A549 (cell line): ENCODE data around the gene RNGTT. TPM values are rescaled to one million over a fixed set of nuclear protein-coding genes. Genes with fewer than 3 reads are reported as not detected.

ENCODE experiments used
- ATAC-seq, 2 experiments: fragments of 200-7000 bp in 1 of 2; fragments of >200 bp in 1 of 2; cut with Nextera tagmentation in 1 of 2; cut with Tn5 transposase in 1 of 2; 3 replicates each; pipeline versions ENCODE4 v1.8.0 to v1.9.1; 2018 to 2020; ENCODE audit warnings: mild to moderate bottlenecking in 1 of 2, moderate library complexity in 1 of 2
- CTCF ChIA-PET: fragments of 300-600 bp; sonication (Branson Sonifier 250); formaldehyde crosslinking; extraction: SDS; loops from one replicate; lab custom pipeline; 2021; ENCODE audit warnings: antibody characterized with exemption, inconsistent platforms; lab: Yijun Ruan, JAX
- POLR2A ChIA-PET: fragments of 350-600 bp; formaldehyde crosslinking; extraction: SDS; loops from one replicate; lab custom pipeline; 2021; ENCODE audit warnings: antibody characterized with exemption, inconsistent platforms; lab: Yijun Ruan, JAX
- DNase-seq, 2 experiments: peaks; one replicate each; pipeline versions ENCODE4 v3.0.0 to v3.0.0-alpha.2; 2011 to 2016; ENCODE audit warnings: low read depth in 1 of 2, low spot score in 1 of 2
- FAIRE-seq: peaks from 2 replicates; lab custom pipeline; 2011; peaks lifted over from hg19 to GRCh38; lab: Jason Lieb, UNC
- H3K27ac ChIP-seq, 2 experiments: fragments of >200 bp; sonication (Bioruptor Twin); formaldehyde crosslinking; 3 replicates each; pipeline ENCODE4 v1.5.1; 2016 to 2017
- H3K4me1 ChIP-seq: fragments of >200 bp; sonication (Bioruptor Twin); formaldehyde crosslinking; 3 replicates; pipeline ENCODE4 v1.6.1; 2016
- H3K4me2 ChIP-seq: fragments of >200 bp; sonication (Bioruptor Twin); formaldehyde crosslinking; 3 replicates; pipeline ENCODE4 v1.6.1; 2016
- H3K4me3 ChIP-seq: fragments of >200 bp; sonication (Bioruptor Twin); formaldehyde crosslinking; 3 replicates; pipeline ENCODE4 v1.5.1; 2016
- H3K9me3 ChIP-seq: fragments of >200 bp; sonication (Bioruptor Twin); formaldehyde crosslinking; 3 replicates; pipeline ENCODE4 v1.6.1; 2016
- BHLHE40 ChIP-seq: IDR thresholded peaks from 2 replicates; pipeline ENCODE4 v1.6.1; 2012; ENCODE audit warnings: low read depth, low read length, inconsistent platforms
- CBX2 ChIP-seq: fragments of 200-600 bp; sonication (generic); IDR thresholded peaks from 2 replicates; pipeline ENCODE4 v1.6.1; 2016; ENCODE audit warnings: low read depth, mild to moderate bottlenecking, borderline replicate concordance
- CEBPB ChIP-seq, 2 experiments: fragments of >200 bp in 1 of 2; sonication (Bioruptor Twin) in 1 of 2; formaldehyde crosslinking in 1 of 2; IDR thresholded peaks; 2 replicates each; pipeline ENCODE4 v1.6.1; 2012 to 2016
- EHF ChIP-seq: fragments of 250-450 bp; sonication (Bioruptor Pico); IDR thresholded peaks from 2 replicates; pipeline ENCODE4 v1.5.0; 2020; ENCODE audit warnings: mild to moderate bottlenecking
- ELK1 ChIP-seq: fragments of 150-350 bp; IDR thresholded peaks from 2 replicates; pipeline ENCODE4 v1.6.1; 2014; ENCODE audit warnings: low read depth, mild to moderate bottlenecking, low read length
- FOSB ChIP-seq: fragments of 250-450 bp; sonication (Bioruptor Pico); IDR thresholded peaks from 2 replicates; pipeline ENCODE4 v1.5.0; 2020; ENCODE audit warnings: mild to moderate bottlenecking, moderate library complexity
- FOSL2 ChIP-seq, 2 experiments: fragments of 450-650 bp in 1 of 2; fragments of >200 bp in 1 of 2; sonication (Bioruptor Twin) in 1 of 2; formaldehyde crosslinking; IDR thresholded peaks; 2 replicates each; pipeline versions ENCODE4 v1.5.0 to v1.6.1; 2016 to 2020; ENCODE audit warnings: mild to moderate bottlenecking in 1 of 2, moderate library complexity in 1 of 2
- FOXS1 ChIP-seq: fragments of 250-450 bp; sonication (Bioruptor Pico); IDR thresholded peaks from 2 replicates; pipeline ENCODE4 v1.5.0; 2020; ENCODE audit warnings: mild to moderate bottlenecking, moderate library complexity
- HOXB13 ChIP-seq: fragments of 250-450 bp; sonication (Bioruptor Pico); IDR thresholded peaks from 2 replicates; pipeline ENCODE4 v1.5.0; 2020; ENCODE audit warnings: low read depth, mild to moderate bottlenecking, moderate library complexity
- HOXB5 ChIP-seq: fragments of 250-450 bp; sonication (Bioruptor Pico); IDR thresholded peaks from 2 replicates; pipeline ENCODE4 v1.5.0; 2020; ENCODE audit warnings: mild to moderate bottlenecking, moderate library complexity
- JUNB ChIP-seq: fragments of >200 bp; sonication (Bioruptor Twin); formaldehyde crosslinking; IDR thresholded peaks from 2 replicates; pipeline ENCODE4 v1.6.1; 2016
- KDM1A ChIP-seq: fragments of 200-600 bp; sonication (generic); IDR thresholded peaks from 2 replicates; pipeline ENCODE4 v1.6.1; 2016; ENCODE audit warnings: low read depth, mild to moderate bottlenecking
- MYC ChIP-seq: IDR thresholded peaks from 2 replicates; pipeline ENCODE4 v1.6.1; 2012; ENCODE audit warnings: mild to moderate bottlenecking, inconsistent platforms, low read length, improper control_type of control experiment, borderline replicate concordance
- NFE2L2 ChIP-seq: fragments of 150-350 bp; conservative IDR thresholded peaks from 2 replicates; pipeline ENCODE4 v1.6.1; 2014; ENCODE audit warnings: low read length
- NPAS2 ChIP-seq: fragments of 250-450 bp; sonication (Bioruptor Pico); IDR thresholded peaks from 2 replicates; pipeline ENCODE4 v1.8.0; 2022; ENCODE audit warnings: mild to moderate bottlenecking, moderate library complexity, borderline replicate concordance
- NR3C1 ChIP-seq: fragments of >200 bp; sonication (Bioruptor Twin); formaldehyde crosslinking; IDR thresholded peaks from 3 replicates; pipeline ENCODE4 v1.6.1; 2017
- PBX3 ChIP-seq: IDR thresholded peaks from 2 replicates; pipeline ENCODE4 v1.6.1; 2012
- PHF8 ChIP-seq: fragments of 200-600 bp; sonication (generic); IDR thresholded peaks from 2 replicates; pipeline ENCODE4 v1.6.1; 2016; ENCODE audit warnings: low read depth, mild to moderate bottlenecking, antibody characterized with exemption, moderate library complexity, borderline replicate concordance
- RAD21 ChIP-seq, 2 experiments: fragments of >200 bp in 1 of 2; sonication (Bioruptor Twin) in 1 of 2; formaldehyde crosslinking in 1 of 2; IDR thresholded peaks in 1 of 2; conservative IDR thresholded peaks in 1 of 2; 2 replicates in 1 of 2; 3 replicates in 1 of 2; pipeline ENCODE4 v1.6.1; 2012 to 2018; ENCODE audit warnings: inconsistent platforms in 1 of 2
- RARB ChIP-seq: fragments of 250-450 bp; sonication (Bioruptor Pico); IDR thresholded peaks from 2 replicates; pipeline ENCODE4 v1.8.0; 2021; ENCODE audit warnings: mild to moderate bottlenecking, moderate library complexity
- REST ChIP-seq: fragments of 200-600 bp; sonication (generic); IDR thresholded peaks from 2 replicates; pipeline ENCODE4 v1.6.1; 2016; ENCODE audit warnings: antibody characterized with exemption, mild to moderate bottlenecking, moderate library complexity
- RFX5 ChIP-seq: fragments of 450-650 bp; IDR thresholded peaks from 2 replicates; pipeline ENCODE4 v1.7.1; 2014; ENCODE audit warnings: antibody characterized with exemption, mild to moderate bottlenecking, moderate library complexity
- RNF2 ChIP-seq: fragments of 200-600 bp; sonication (generic); IDR thresholded peaks from 2 replicates; pipeline ENCODE4 v1.6.1; 2016; ENCODE audit warnings: low read depth, mild to moderate bottlenecking, antibody characterized with exemption, moderate library complexity, borderline replicate concordance
- SMC3 ChIP-seq: fragments of >200 bp; sonication (Bioruptor Twin); formaldehyde crosslinking; IDR thresholded peaks from 3 replicates; pipeline ENCODE4 v1.6.1; 2018; ENCODE audit warnings: inconsistent platforms
- TFCP2L1 ChIP-seq: fragments of 250-450 bp; sonication (Bioruptor Pico); IDR thresholded peaks from 2 replicates; pipeline ENCODE4 v1.5.0; 2021; ENCODE audit warnings: mild to moderate bottlenecking
- TP53 ChIP-seq: fragments of 250-450 bp; sonication (Bioruptor Pico); IDR thresholded peaks from 2 replicates; pipeline ENCODE4 v1.5.0; 2021; ENCODE audit warnings: mild to moderate bottlenecking, moderate library complexity
- USF2 ChIP-seq: fragments of 450-650 bp; IDR thresholded peaks from 2 replicates; pipeline ENCODE4 v1.6.1; 2014; ENCODE audit warnings: antibody characterized with exemption
- ZFP36 ChIP-seq: fragments of 450-650 bp; IDR thresholded peaks from 2 replicates; pipeline ENCODE4 v1.6.1; 2014; ENCODE audit warnings: borderline replicate concordance; ENCODE audit not compliant: partially characterized antibody
- ZSCAN20 ChIP-seq: fragments of 250-450 bp; sonication (Bioruptor Pico); IDR thresholded peaks from 2 replicates; pipeline ENCODE4 v1.8.0; 2022; ENCODE audit warnings: mild to moderate bottlenecking, moderate library complexity
- WGBS: methylation state at CpG from one replicate; pipeline ENCODE4 v1.1.6; 2017; ENCODE audit errors: missing lambda C conversion rate; 5-methylcytosine and 5-hydroxymethylcytosine counted together
- polyA plus RNA-seq, 4 experiments: library from polyadenylated mRNA; depleted of rRNA in 3 of 4; stranded (reverse); fragments of >200 nt; fragmentation: RNase III in 1 of 4; extraction: RNeasy Plus Mini Kit Qiagen cat#74134 plus additional on column Dnase treatment in 1 of 4; gene quantifications; 2 replicates in 3 of 4; 3 replicates in 1 of 4; pipeline ENCODE4 v1.2.3, GENCODE V29; 2011 to 2017

RNGTT gene
- polyA plus RNA-seq, 2 of the 4 experiments (the other 2 are of a cell fraction), result 11.6 to 15.0 TPM

GRCh38 chr6:88636871-88637270, 326.5 kb downstream of the RNGTT start:
- no peak for ATAC-seq

GRCh38 chr6:88633782-88634181, 329.6 kb downstream of the RNGTT start:
- DNase-seq, result no peak
- TF ChIP-seq FOSL2 (IDR thresholded peaks at IDR 0.05), result no peak
- TF ChIP-seq FOSL2 (CRISPR knock-in tag; IDR thresholded peaks at IDR 0.05), result peak; percentile 33; the same call in 1 of the 2 replicates
- TF ChIP-seq MYC, result no peak
- no peak for TF ChIP-seq FOXS1 (CRISPR knock-in tag)
- no peak for TF ChIP-seq HOXB13 (CRISPR knock-in tag)
- TF ChIP-seq ZSCAN20 (CRISPR knock-in tag), result no peak
- no peak for TF ChIP-seq FOSB (CRISPR knock-in tag)
- Histone ChIP-seq H3K9me3 (no peaks in the 10 kb centered on the region), H3K4me3 (no peak overlapping the region), H3K27ac (no peak overlapping the region), H3K4me1 (no peaks in the 10 kb centered on the region), H3K4me2 (no peak overlapping the region)
- FAIRE-seq, result no peak
- CTCF ChIA-PET, result no interaction called here
- no peak for ATAC-seq
- 88% methylated on average over 3 of the region's 3 CpGs for WGBS
- POLR2A ChIA-PET, result no interaction called here

More at GRCh38 chr6:88636871-88637270, 326.5 kb downstream of the RNGTT start:
- ChIA-PET POLR2A (no interaction called here), CTCF (no interaction called here)
- TF ChIP-seq TFCP2L1 (CRISPR knock-in tag) (no peak), NR3C1 (no peak), EHF (CRISPR knock-in tag) (no peak), TP53 (CRISPR knock-in tag) (no peak), SMC3 (no peak), ZFP36 (no peak), RARB (CRISPR knock-in tag) (no peak), HOXB13 (CRISPR knock-in tag) (no peak), KDM1A (no peak), HOXB5 (CRISPR knock-in tag) (no peak), ELK1 (no peak), PHF8 (no peak)
- FAIRE-seq (no peak), DNase-seq (no peak)
- Histone ChIP-seq H3K4me3 (no peak overlapping the region), H3K9me3 (no peaks in the 10 kb centered on the region), H3K27ac (no peak overlapping the region), H3K4me2 (no peak overlapping the region), H3K4me1 (0 out of 3 replicates have a peak, but pooled peaks cover 3% of the 10 kb centered on the region)

- no peak overlapping the region for H3K4me3 ChIP-seq
- DNase-seq (no peak), FAIRE-seq (no peak), ATAC-seq (no peak)
- CTCF ChIA-PET, result no interaction called here
- POLR2A ChIA-PET, result no interaction called here
- no peak overlapping the region for H3K4me2 ChIP-seq
- no peaks in the 10 kb centered on the region for H3K9me3 ChIP-seq
- H3K4me1 ChIP-seq, result no peaks in the 10 kb centered on the region
- no peak overlapping the region for H3K27ac ChIP-seq
- 94% methylated on average over 4 of the region's 4 CpGs for WGBS
- no peak for TF ChIP-seq CBX2
- no peak for TF ChIP-seq PBX3
- no peak for TF ChIP-seq CEBPB (IDR thresholded peaks at IDR 0.05)
- TF ChIP-seq RAD21 (conservative IDR thresholded peaks at IDR 0.05 in 1 of 2, IDR thresholded peaks at IDR 0.05 in 1 of 2), result no peak
- TF ChIP-seq BHLHE40, result no peak
- no peak for TF ChIP-seq NPAS2 (CRISPR knock-in tag)
- TF ChIP-seq PHF8, result no peak
- TF ChIP-seq NFE2L2, result no peak
- TF ChIP-seq USF2, result no peak
- no peak for TF ChIP-seq HOXB13 (CRISPR knock-in tag)
- TF ChIP-seq REST, result no peak
- TF ChIP-seq ZFP36, result no peak
- no peak for TF ChIP-seq FOSB (CRISPR knock-in tag)
- TF ChIP-seq RFX5, result no peak
- no peak for TF ChIP-seq RNF2
- no peak for TF ChIP-seq JUNB
Observed at GRCh38 chr6:88631830-88632229, 331.6 kb downstream of the RNGTT start.
